IMR-90 (cell line): Measurements from ENCODE around the gene ITGA2.

Experiments used
- CTCF ChIP-seq: conservative IDR thresholded peaks from 2 replicates; pipeline ENCODE4 v1.5.1; 2012; ENCODE audit warnings: mild to moderate bottlenecking, low read depth, low read length, improper control_type of control experiment
- FOS ChIP-seq: fragments of 150-350 bp; IDR thresholded peaks from 2 replicates; pipeline ENCODE4 v1.6.1; 2016; ENCODE audit warnings: low read depth, low read length
- POLR2A ChIP-seq: IDR thresholded peaks from 2 replicates; pipeline ENCODE4 v1.6.1; 2012; ENCODE audit warnings: mild to moderate bottlenecking, low read depth, low read length

GRCh38 chr5:53045263-53045662 lies 56.1 kb downstream of the ITGA2 start:
- TF ChIP-seq FOS: no peak
- no peak for TF ChIP-seq POLR2A
- TF ChIP-seq CTCF: no peak
